Thymus (tissue), 11 donors: Measurements from ENCODE around the gene TMEM269. TPM values are rescaled to one million over a fixed set of nuclear protein-coding genes. Genes with fewer than 3 reads are reported as not detected.
"Not testable (repeated sequence)": the region's sequence is repeated elsewhere in the genome, so short reads cannot be mapped to it uniquely, and the experiment has no call there.

ENCODE experiments used
- DNase-seq, 9 donors: peaks; one replicate each; pipeline ENCODE4 v3.0.0-alpha.2; 2013; ENCODE audit warnings: low spot score in 9 of 9, low read depth in 6 of 9, missing footprints in 1 of 9
- H3K27ac ChIP-seq, 2 donors: one replicate each; pipeline ENCODE4 v1.5.1; 2013; ENCODE audit warnings: control low read depth in 1 of 2, low read depth in 1 of 2, low read length in 1 of 2, mild to moderate bottlenecking in 1 of 2, moderate library complexity in 1 of 2
- H3K27me3 ChIP-seq, 2 donors: one replicate each; pipeline ENCODE4 v1.5.1; 2013; ENCODE audit warnings: low read length in 1 of 2; ENCODE audit not compliant: control insufficient read depth in 2 of 2, insufficient read depth in 1 of 2
- H3K36me3 ChIP-seq, 2 donors: one replicate each; pipeline ENCODE4 v1.5.1; 2013; ENCODE audit warnings: low read length in 1 of 2, mild to moderate bottlenecking in 1 of 2, moderate library complexity in 1 of 2; ENCODE audit not compliant: control insufficient read depth in 2 of 2, insufficient read depth in 2 of 2
- H3K4me1 ChIP-seq, 2 donors: one replicate each; pipeline ENCODE4 v1.5.1; 2013; ENCODE audit warnings: low read length in 2 of 2; ENCODE audit not compliant: control insufficient read depth in 2 of 2, insufficient read depth in 2 of 2
- H3K4me3 ChIP-seq, 2 donors: one replicate each; pipeline ENCODE4 v1.5.1; 2013; ENCODE audit warnings: low read length in 2 of 2, control low read depth in 1 of 2, mild to moderate bottlenecking in 1 of 2
- H3K9me3 ChIP-seq, 2 donors: one replicate each; pipeline ENCODE4 v1.5.1; 2013; ENCODE audit warnings: low read length in 1 of 2, mild to moderate bottlenecking in 1 of 2; ENCODE audit not compliant: control insufficient read depth in 2 of 2, insufficient read depth in 1 of 2
- WGBS: extraction: QIAGEN DNeasy Blood & Tissue Kit; methylation state at CpG from one replicate; pipeline ENCODE4 v1.1.7; 2013; 5-methylcytosine and 5-hydroxymethylcytosine counted together
- polyA plus RNA-seq: library from polyadenylated mRNA; stranded (reverse); fragments of 200-250 nt; gene quantifications from one replicate; pipeline ENCODE4 v1.2.3, GENCODE V29; 2013
- total RNA-seq: library from RNA; stranded (reverse); fragments of 120-200 nt; gene quantifications from one replicate; pipeline ENCODE4 v1.2.4, GENCODE V29; 2013
- donor health status: healthy.

The TMEM269 gene
- total and polyA plus RNA-seq, 2 donors, result 0.05 to 0.32 TPM

- no peak for DNase-seq
- WGBS, result 96% methylated on average over 8 of the region's 8 CpGs
- Histone ChIP-seq H3K36me3 (peaks cover 46 to 47% of the 10 kb centered on the region in 2 donors), H3K27me3 (no peaks in the 10 kb centered on the region), H3K4me1 (peaks cover 0 to 10% of the 10 kb centered on the region in 2 donors), H3K27ac (no peak overlapping the region), H3K4me3 (no peak overlapping the region), H3K9me3 (no peaks in the 10 kb centered on the region)
Measured at GRCh38 chr1:42745851-42746250, 38.9 kb upstream of the TMEM269 start.

- DNase-seq, result no peak
- H3K9me3 ChIP-seq, result no peaks in the 10 kb centered on the region
- no peak overlapping the region for H3K4me3 ChIP-seq
- no peak overlapping the region for H3K27ac ChIP-seq
- H3K27me3 ChIP-seq, result no peaks in the 10 kb centered on the region
- peaks cover 0 to 10% of the 10 kb centered on the region in 2 donors for H3K4me1 ChIP-seq
- 96% methylated on average over 12 of the region's 12 CpGs for WGBS
- H3K36me3 ChIP-seq, result peaks cover 46 to 49% of the 10 kb centered on the region in 2 donors
Measured at GRCh38 chr1:42746436-42747105, 38.2 kb upstream of the TMEM269 start.

DNA sequence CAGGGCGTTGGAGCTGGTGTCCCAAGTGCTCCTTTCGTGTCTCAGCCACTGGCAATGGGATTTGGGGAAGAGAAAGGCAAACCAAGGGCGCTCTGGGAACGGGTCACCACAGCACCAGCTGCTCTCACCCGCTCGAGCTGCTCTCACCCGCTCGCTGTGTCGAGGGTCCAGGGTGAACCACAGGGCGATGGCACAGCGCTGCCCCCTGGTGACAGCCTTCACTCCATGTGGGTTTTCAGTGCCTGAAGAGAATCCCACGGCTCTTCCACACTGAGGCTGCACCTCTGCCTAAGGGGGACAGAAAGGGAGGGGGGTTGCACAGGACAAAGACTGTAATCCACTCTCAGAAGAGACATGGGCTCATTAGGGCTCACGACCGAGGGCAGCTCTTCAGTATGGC lies 37.7 kb upstream of the TMEM269 start:
- peak in 5 of 9 donors; percentile 19 to 44 (median 28) for DNase-seq
- Histone ChIP-seq H3K4me3 (no peak overlapping the region), H3K27ac (no peak overlapping the region), H3K36me3 (peaks cover 52 to 54% of the 10 kb centered on the region in 2 donors), H3K9me3 (peaks cover 0 to 2% of the 10 kb centered on the region in 2 donors), H3K4me1 (peaks cover 0 to 10% of the 10 kb centered on the region in 2 donors), H3K27me3 (no peaks in the 10 kb centered on the region)
- WGBS, result 73% methylated on average over 14 of the region's 14 CpGs

GRCh38 chr1:42748021-42748420 lies 36.8 kb upstream of the TMEM269 start:
- H3K4me3 ChIP-seq, result no peak overlapping the region
- H3K27me3 ChIP-seq, result no peaks in the 10 kb centered on the region
- no peak overlapping the region for H3K27ac ChIP-seq
- WGBS, result 95% methylated on average over 10 of the region's 10 CpGs
- H3K4me1 ChIP-seq, result peaks cover 0 to 2% of the 10 kb centered on the region in 2 donors
- H3K36me3 ChIP-seq, result peaks cover 61% of the 10 kb centered on the region in 2 donors
- no peak for DNase-seq
- peaks cover 0 to 6% of the 10 kb centered on the region in 2 donors for H3K9me3 ChIP-seq

DNA sequence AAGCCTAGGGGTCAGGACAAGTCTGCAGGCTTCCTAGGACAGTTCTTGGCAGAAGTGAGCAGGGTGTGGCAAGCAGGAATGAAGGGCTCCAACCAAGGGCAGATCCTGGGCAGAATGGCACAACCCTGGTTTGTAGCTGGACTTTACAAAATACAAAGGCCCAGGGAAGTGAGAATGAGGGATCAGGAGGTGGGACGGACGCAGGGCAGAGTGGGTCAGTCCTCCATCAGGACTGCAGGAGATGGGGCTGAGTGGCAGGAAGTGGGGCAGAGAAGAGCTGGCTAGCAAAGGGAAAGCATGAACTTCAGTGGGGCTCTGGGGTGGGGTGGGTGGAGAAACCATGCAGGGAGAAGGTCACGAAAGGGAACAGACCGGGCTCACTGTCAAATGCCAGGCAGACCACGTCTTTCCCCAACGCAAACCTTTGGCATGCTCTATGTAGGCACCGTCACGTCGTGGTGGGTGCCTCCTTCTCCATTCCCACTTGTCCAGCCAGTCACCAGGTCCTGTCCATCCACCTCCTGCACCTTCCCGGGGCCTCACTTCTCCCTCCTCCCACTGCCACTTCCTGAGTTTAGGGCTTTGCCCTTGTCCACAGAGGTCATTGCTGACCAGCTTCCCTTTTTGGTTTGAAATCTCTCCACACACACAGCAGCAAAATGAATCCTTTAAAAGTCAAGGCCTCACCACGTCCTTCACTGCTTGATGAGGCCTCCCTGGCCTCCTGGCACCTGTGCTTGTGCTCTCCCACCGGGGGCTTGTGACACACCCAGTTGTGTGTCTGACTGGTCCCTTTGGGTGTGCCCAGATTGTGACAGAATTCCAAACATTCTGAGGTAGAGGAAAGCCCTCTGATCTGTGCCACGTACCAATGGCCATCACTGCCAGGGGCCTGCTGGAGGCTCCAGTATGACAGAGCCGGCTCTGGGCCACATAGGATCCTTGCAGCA lies 36.1 kb upstream of the TMEM269 start:
- H3K4me1 ChIP-seq, result no peaks in the 10 kb centered on the region
- DNase-seq, result no peak
- H3K36me3 ChIP-seq, result peaks cover 65 to 66% of the 10 kb centered on the region in 2 donors
- whole genome bisulfite sequencing, result 92% methylated on average over 14 of the region's 14 CpGs
- H3K9me3 ChIP-seq, result peaks cover 0 to 6% of the 10 kb centered on the region in 2 donors
- no peaks in the 10 kb centered on the region for H3K27me3 ChIP-seq
- H3K27ac ChIP-seq, result no peak overlapping the region
- H3K4me3 ChIP-seq, result no peak overlapping the region

- no peak for DNase-seq
- Histone ChIP-seq H3K27ac (no peak overlapping the region), H3K36me3 (peaks cover 78 to 79% of the 10 kb centered on the region in 2 donors), H3K4me3 (no peak overlapping the region), H3K9me3 (peaks cover 0 to 6% of the 10 kb centered on the region in 2 donors), H3K27me3 (no peaks in the 10 kb centered on the region), H3K4me1 (no peaks in the 10 kb centered on the region)
- WGBS, result 99% methylated on average over 12 of the region's 12 CpGs
Measured at GRCh38 chr1:42750041-42750440, 34.8 kb upstream of the TMEM269 start.

DNA sequence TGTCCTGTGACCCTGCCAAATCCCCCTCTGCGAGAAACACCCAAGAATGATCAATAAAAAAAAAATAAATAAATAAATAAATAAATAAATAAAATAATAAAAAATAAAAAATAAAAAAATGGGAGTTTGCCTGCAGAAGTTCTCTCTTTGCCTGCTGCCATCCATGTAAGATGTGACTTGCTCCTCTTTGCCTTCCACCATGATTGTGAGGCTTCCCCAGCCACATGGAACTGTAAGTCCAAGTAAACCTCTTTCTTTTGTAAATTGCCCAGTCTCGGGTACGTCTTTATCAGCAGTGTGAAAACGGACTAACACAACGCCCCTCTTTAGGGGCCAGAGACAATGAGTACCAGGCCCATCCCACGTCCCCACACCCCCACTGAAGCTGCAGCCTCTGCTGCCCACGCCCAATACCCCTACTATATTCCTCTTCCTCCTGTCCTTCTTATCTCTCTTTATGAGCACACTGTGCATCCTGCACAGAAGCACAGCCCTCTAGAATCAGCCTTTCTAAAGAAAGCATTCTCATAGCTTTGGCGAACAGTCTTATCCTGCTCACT lies 33.2 kb upstream of the TMEM269 start:
- not testable (repeated sequence) for H3K27ac ChIP-seq, DNase-seq, H3K4me3 ChIP-seq, H3K27me3 ChIP-seq, H3K4me1 ChIP-seq, H3K9me3 ChIP-seq
- 94% methylated on average over 8 of the region's 8 CpGs for whole genome bisulfite sequencing
- H3K36me3 ChIP-seq, result peaks cover 79 to 83% of the 10 kb centered on the region in 2 donors

GRCh38 chr1:42752284-42752683 lies 32.5 kb upstream of the TMEM269 start:
- over 99% methylated on average over 6 of the region's 6 CpGs for WGBS
- peaks cover 0 to 6% of the 10 kb centered on the region in 2 donors for H3K9me3 ChIP-seq
- H3K27ac ChIP-seq, result no peak overlapping the region
- no peak overlapping the region for H3K4me3 ChIP-seq
- no peak for DNase-seq
- H3K27me3 ChIP-seq, result no peaks in the 10 kb centered on the region
- H3K36me3 ChIP-seq, result peaks cover 79 to 84% of the 10 kb centered on the region in 2 donors
- no peaks in the 10 kb centered on the region for H3K4me1 ChIP-seq

DNA sequence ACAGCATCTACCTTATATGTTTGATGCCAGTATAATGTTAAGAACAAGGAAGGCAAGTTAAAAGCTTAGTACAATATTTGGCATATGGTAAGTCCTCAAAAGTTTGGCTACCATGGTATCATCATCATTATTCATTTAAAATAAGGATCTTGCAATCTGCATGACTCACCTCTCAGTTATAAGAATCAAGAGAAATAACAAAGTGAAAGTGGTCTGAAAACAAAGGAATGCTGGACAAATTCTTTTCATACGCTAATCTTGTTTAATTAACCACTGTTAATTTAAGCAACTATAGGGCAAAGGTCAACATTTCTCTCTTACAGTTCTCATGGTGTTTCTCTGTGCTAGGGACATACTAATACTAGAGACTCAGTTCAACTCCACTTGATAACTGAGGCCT lies 31.7 kb upstream of the TMEM269 start:
- peaks cover 0 to 6% of the 10 kb centered on the region in 2 donors for H3K9me3 ChIP-seq
- 100% methylated on average over 1 of the region's 1 CpG for WGBS

More for the DNA sequence above, 31.7 kb upstream of the TMEM269 start:
- DNase-seq, result no peak
- H3K36me3 ChIP-seq, result peaks cover 80 to 84% of the 10 kb centered on the region in 2 donors
- no peak overlapping the region for H3K4me3 ChIP-seq
- H3K27me3 ChIP-seq, result no peaks in the 10 kb centered on the region
- no peaks in the 10 kb centered on the region for H3K4me1 ChIP-seq
- no peak overlapping the region for H3K27ac ChIP-seq
